GM12864 (cell line): ENCODE measurements around the gene MORN2.
"Not testable (repeated sequence)": the region's sequence is repeated elsewhere in the genome, so short reads cannot be mapped to it uniquely, and the experiment has no call there.

ENCODE experiments used
- DNase-seq: peaks from one replicate; pipeline ENCODE4 v3.0.0-alpha.2; 2011; ENCODE audit warnings: low read depth
- H3K4me3 ChIP-seq: 2 replicates; pipeline ENCODE4 v1.5.1; 2011; ENCODE audit warnings: mild to moderate bottlenecking, low read depth, low read length, control low read depth
- CTCF ChIP-seq: IDR thresholded peaks from 2 replicates; pipeline ENCODE4 v1.5.1; 2011; ENCODE audit warnings: low read depth, mild to moderate bottlenecking, moderate library complexity, low read length, control low read depth, inconsistent platforms; ENCODE audit errors: missing control alignments

MORN2 gene

GRCh38 chr2:38875576-38876367 lies at the start of gene MORN2, which contains the start of gene DHX57:
Gene MORN2 (plus strand): TSS chr2:38875976.
Gene DHX57 (minus strand): TSS chr2:38875934. CDS start chr2:38868405, 7,529 bp downstream.
- DNase-seq, result peak; percentile 34
- peak within 1 kb of the TSS; percentile 80 for H3K4me3 ChIP-seq
- no peak for TF ChIP-seq CTCF

- DNase-seq, H3K4me3 ChIP-seq: not testable (repeated sequence)
These were observed 48.1 kb upstream of the MORN2 start for GRCh38 chr2:38827539-38828145.

- H3K4me3 ChIP-seq, result no peak overlapping the region
- no peak for DNase-seq
- no peak for TF ChIP-seq CTCF
These were observed 47.3 kb upstream of the MORN2 start for GRCh38 chr2:38828460-38828859.

GRCh38 chr2:38829971-38830370 lies 45.8 kb upstream of the MORN2 start:
- TF ChIP-seq CTCF, result no peak
- H3K4me3 ChIP-seq, result no peak overlapping the region
- DNase-seq, result no peak

- no peak for TF ChIP-seq CTCF
- H3K4me3 ChIP-seq, result no peak overlapping the region
- DNase-seq, result no peak
These were observed 45.1 kb upstream of the MORN2 start for GRCh38 chr2:38830526-38831159.

- TF ChIP-seq CTCF, result peak; percentile 43
- DNase-seq, result no peak
- H3K4me3 ChIP-seq, result no peak overlapping the region
These were observed 40.7 kb upstream of the MORN2 start for GRCh38 chr2:38835015-38835601.

GRCh38 chr2:38835990-38836389 lies 39.8 kb upstream of the MORN2 start:
- DNase-seq, result peak; percentile 45
- TF ChIP-seq CTCF, result no peak
- no peak overlapping the region for H3K4me3 ChIP-seq
